ENCODE data around the gene IPO7. TPM values are rescaled to one million over a fixed set of nuclear protein-coding genes. Genes with fewer than 3 reads are reported as not detected.

The IPO7 gene
- total and polyA plus RNA-seq, 10 of the 15 experiments (the other 5 are each of a cell fraction or from before 2014, with no cell fraction given), result 5.0 to 51.4 (median 30.6) TPM

DNA sequence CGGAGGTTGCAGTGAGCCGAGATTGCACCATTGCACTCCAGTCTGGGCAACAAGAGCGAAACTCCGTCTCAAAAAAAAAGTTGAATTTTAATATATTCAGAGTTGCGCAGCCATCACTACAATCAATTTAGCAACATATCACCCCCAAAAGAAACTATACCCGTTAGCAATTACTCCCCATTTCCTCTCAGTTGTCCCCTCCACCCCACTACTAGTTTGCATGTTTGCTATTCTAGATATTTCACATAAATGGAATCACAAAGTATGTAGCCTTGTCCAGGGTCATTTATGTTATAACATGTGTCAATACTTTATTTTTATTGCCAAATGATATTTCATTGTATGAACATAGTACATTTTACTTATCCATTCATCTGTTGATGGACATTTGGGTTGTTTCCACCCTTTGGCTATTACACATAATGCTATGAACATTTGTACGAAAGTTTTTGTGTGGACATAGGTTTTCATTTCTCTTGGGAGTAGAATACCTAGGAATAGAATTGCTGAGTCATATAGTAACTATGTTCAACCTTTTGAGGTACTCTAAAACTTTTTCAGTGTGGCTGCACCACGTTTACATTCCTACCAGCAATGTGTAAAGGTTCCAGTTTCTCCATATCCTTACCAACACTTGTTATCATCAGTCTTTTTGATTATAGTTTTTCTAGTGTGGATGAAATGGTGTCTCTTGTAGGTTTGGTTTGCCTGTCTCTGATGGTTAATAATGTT is 78.5 kb downstream of the IPO7 start (continued):
- TF ChIP-seq HSF1 (IDR thresholded peaks at IDR 0.05; ENCODE audit: low read depth, low read length) (no peak), TAF1 (IDR thresholded peaks at IDR 0.05; ENCODE audit: borderline replicate concordance, low read depth, low read length) (no peak), MAX (IDR thresholded peaks at IDR 0.05; ENCODE audit: low read depth, low read length) (no peak), BACH1 (IDR thresholded peaks at IDR 0.05; ENCODE audit: borderline replicate concordance) (peak; percentile 98), GABPA (IDR thresholded peaks at IDR 0.05; ENCODE audit: low read depth) (0 out of 2 replicates have a peak, but pooled peaks have one; percentile 25), NFIC (IDR thresholded peaks at IDR 0.05; ENCODE audit: low read depth, low read length) (peak; percentile 86), EP300 (IDR thresholded peaks at IDR 0.05; ENCODE audit: borderline replicate concordance in 1 of 2, control insufficient read depth in 1 of 2, low read depth in 2 of 2, low read length in 2 of 2) (peak in 1 of 2 experiments; percentile 55; a peak in 1 of 4 replicates), SMAD5 (IDR thresholded peaks at IDR 0.05; ENCODE audit: low read depth) (no peak), REST (IDR thresholded peaks at IDR 0.05; ENCODE audit: low read depth, low read length) (no peak), CREM (IDR thresholded peaks at IDR 0.05; ENCODE audit: low read depth) (peak; percentile 52; the same call in 1 of the 2 replicates), TCF7 (IDR thresholded peaks at IDR 0.05; ENCODE audit: borderline replicate concordance) (peak; percentile 77; the same call in 1 of the 2 replicates), CBX5 (IDR thresholded peaks at IDR 0.05; ENCODE audit: low read depth) (no peak), E2F8 (IDR thresholded peaks at IDR 0.05; ENCODE audit: low read depth, partially characterized antibody) (no peak), IRF4 (IDR thresholded peaks at IDR 0.05; ENCODE audit: low read depth, low read length) (peak; percentile 55; the same call in 1 of the 2 replicates), ZBTB4 (CRISPR knock-in tag; IDR thresholded peaks at IDR 0.05) (no peak), TBL1XR1 (IDR thresholded peaks at IDR 0.05; ENCODE audit: low read depth, low read length) (0 out of 2 replicates have a peak, but pooled peaks have one; percentile 30), TCF12 (IDR thresholded peaks at IDR 0.05; ENCODE audit: low read depth, low read length) (no peak), NR2F1 (conservative IDR thresholded peaks at IDR 0.05) (peak; percentile 25; the same call in 1 of the 2 replicates)

Measured in GM12878 (cell line).